Thoracic aorta (tissue), 2 donors: ENCODE measurements around the gene REM2. TPM values are rescaled to one million over a fixed set of nuclear protein-coding genes. Genes with fewer than 3 reads are reported as not detected.

Experiments used
- ATAC-seq: fragments of 150-250 bp; one replicate; pipeline ENCODE4 v1.8.0; 2017; ENCODE audit warnings: low read depth; ENCODE audit not compliant: insufficient number of reproducible peaks, low FRiP score
- DNase-seq: peaks from one replicate; pipeline ENCODE4 v3.0.0-alpha.2; 2020; ENCODE audit warnings: low spot score
- H3K27ac ChIP-seq, 2 donors: fragments of 200-600 bp; sonication (generic); 1 replicate in 1 of 2; 2 replicates in 1 of 2; pipeline ENCODE4 v1.5.1; 2016; ENCODE audit warnings: mild to moderate bottlenecking in 2 of 2, moderate library complexity in 2 of 2
- H3K27me3 ChIP-seq: fragments of 200-600 bp; sonication (generic); replicated peaks from 2 replicates; pipeline ENCODE4 v1.6.0; 2016; ENCODE audit warnings: mild to moderate bottlenecking; ENCODE audit not compliant: insufficient read depth
- H3K36me3 ChIP-seq: fragments of 200-600 bp; sonication (generic); one replicate; pipeline ENCODE4 v1.5.1; 2016
- H3K4me1 ChIP-seq, 2 donors: fragments of 200-600 bp; sonication (generic); 1 replicate in 1 of 2; 2 replicates in 1 of 2; pipeline versions ENCODE4 v1.5.1 to v1.6.0; 2016; ENCODE audit warnings: low read depth in 2 of 2, mild to moderate bottlenecking in 1 of 2; ENCODE audit not compliant: control insufficient read depth in 1 of 2
- H3K4me3 ChIP-seq: fragments of 200-600 bp; sonication (generic); 2 replicates; pipeline ENCODE4 v1.5.1; 2016; ENCODE audit warnings: mild to moderate bottlenecking
- H3K9me3 ChIP-seq: fragments of 200-600 bp; sonication (generic); 2 replicates; pipeline ENCODE4 v1.5.1; 2016
- total RNA-seq, 2 donors: library from RNA; depleted of rRNA; stranded (reverse); fragments of >200 nt; gene quantifications; one replicate each; pipeline versions ENCODE4 v1.1.0 to v1.2.3, GENCODE V29; 2016
- TF ChIP-seq, protein P1 (sequence below): fragments of 200-600 bp; sonication (generic); IDR thresholded peaks from one replicate; pipeline ENCODE4 v1.5.1; 2019; ENCODE audit warnings: antibody characterized with exemption

REM2 gene
- total RNA-seq, 2 donors from 2014 or later, result 0.28 TPM; not detected in 1

DNA sequence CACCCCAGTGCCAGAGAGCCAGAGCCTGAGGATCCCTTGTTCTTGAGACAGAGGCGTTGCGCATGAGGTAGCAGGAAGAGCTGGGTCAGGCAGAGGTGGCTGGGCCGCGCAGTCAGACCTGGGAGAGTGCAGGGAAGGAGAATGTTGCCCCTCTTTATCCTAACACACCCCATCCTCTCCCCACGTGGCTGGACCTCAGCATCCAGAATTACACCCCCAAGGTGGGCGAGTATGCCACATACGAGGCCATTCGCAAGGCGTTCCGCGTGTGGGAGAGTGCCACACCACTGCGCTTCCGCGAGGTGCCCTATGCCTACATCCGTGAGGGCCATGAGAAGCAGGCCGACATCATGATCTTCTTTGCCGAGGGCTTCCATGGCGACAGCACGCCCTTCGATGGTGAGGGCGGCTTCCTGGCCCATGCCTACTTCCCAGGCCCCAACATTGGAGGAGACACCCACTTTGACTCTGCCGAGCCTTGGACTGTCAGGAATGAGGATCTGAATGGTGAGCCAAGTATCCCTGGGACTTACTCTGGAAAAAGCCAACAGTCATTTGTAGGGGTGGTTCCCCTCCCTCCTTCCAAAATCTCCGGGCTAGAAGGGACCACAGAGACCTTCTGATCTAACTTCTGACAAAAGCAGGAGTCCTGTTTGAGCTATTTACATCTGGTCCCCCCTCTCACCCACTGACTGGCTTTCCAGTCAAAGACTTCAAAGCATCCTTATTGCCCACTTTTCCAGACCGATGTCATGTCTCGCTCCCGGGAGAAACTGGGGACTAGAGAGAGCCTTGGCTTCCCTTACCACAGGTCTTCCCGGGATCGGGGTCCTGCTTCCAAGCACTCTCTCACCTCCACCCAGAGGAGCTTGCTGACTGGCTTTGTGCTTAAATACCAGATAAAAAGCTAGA is 40.6 kb upstream of the REM2 start:
- ATAC-seq, result no peak
- DNase-seq, result no peak
- peak overlapping the region in 1 of 2 donors; percentile 12 for H3K27ac ChIP-seq
- no peaks in the 10 kb centered on the region for H3K9me3 ChIP-seq
- TF ChIP-seq, protein P1, sequence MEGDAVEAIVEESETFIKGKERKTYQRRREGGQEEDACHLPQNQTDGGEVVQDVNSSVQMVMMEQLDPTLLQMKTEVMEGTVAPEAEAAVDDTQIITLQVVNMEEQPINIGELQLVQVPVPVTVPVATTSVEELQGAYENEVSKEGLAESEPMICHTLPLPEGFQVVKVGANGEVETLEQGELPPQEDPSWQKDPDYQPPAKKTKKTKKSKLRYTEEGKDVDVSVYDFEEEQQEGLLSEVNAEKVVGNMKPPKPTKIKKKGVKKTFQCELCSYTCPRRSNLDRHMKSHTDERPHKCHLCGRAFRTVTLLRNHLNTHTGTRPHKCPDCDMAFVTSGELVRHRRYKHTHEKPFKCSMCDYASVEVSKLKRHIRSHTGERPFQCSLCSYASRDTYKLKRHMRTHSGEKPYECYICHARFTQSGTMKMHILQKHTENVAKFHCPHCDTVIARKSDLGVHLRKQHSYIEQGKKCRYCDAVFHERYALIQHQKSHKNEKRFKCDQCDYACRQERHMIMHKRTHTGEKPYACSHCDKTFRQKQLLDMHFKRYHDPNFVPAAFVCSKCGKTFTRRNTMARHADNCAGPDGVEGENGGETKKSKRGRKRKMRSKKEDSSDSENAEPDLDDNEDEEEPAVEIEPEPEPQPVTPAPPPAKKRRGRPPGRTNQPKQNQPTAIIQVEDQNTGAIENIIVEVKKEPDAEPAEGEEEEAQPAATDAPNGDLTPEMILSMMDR, result no peak
- H3K4me1 ChIP-seq, result peaks cover 25 to 66% of the 10 kb centered on the region in 2 donors
- H3K36me3 ChIP-seq, result peaks cover 57% of the 10 kb centered on the region
- H3K27me3 ChIP-seq, result no peaks in the 10 kb centered on the region
- no peak overlapping the region for H3K4me3 ChIP-seq

- no peaks in the 10 kb centered on the region for H3K9me3 ChIP-seq
- H3K27me3 ChIP-seq, result no peaks in the 10 kb centered on the region
- H3K4me1 ChIP-seq, result peaks cover 31 to 71% of the 10 kb centered on the region in 2 donors
- peak overlapping the region in 1 of 2 donors; percentile 12 for H3K27ac ChIP-seq
- ATAC-seq, result no peak
- DNase-seq, result no peak
- H3K36me3 ChIP-seq, result peaks cover 57% of the 10 kb centered on the region
- TF ChIP-seq, protein P1, result no peak
- H3K4me3 ChIP-seq, result no peak overlapping the region
Measured at GRCh38 chr14:22843123-22843925, 39.7 kb upstream of the REM2 start.

DNA sequence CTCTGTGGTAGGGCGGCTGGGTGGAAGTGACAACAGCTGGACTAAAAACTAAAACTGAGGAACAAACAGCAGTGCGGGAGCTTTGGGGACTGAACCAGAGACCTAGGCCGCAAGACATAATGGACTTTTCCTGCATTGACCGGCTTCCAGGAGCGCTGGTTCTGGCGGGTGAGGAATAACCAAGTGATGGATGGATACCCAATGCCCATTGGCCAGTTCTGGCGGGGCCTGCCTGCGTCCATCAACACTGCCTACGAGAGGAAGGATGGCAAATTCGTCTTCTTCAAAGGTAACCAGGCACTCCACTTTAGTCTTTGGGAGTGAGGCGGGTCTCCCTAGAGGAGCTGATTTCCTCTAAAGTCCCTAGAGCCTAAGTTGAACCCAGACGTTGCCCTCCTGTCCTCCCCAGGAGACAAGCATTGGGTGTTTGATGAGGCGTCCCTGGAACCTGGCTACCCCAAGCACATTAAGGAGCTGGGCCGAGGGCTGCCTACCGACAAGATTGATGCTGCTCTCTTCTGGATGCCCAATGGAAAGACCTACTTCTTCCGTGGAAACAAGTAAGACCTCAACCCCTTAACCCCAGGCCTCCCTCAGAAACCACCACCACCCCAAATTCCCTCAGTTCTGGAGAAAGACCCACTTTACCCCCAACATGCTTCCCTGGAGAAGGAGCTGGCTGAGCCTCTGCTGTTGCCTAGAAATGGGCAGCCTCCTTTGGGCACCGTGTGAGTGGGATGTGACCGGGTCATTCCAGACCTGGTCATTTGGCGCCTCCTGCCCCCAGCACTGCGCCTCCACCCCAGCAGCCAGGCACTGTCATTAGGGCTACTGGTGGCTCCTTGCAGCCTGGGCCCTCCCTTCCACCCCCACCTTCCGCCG is 38.6 kb upstream of the REM2 start:
- H3K36me3 ChIP-seq, result peaks cover 57% of the 10 kb centered on the region
- peaks cover 32 to 71% of the 10 kb centered on the region in 2 donors for H3K4me1 ChIP-seq

GRCh38 chr14:22845103-22845394 is 38.0 kb upstream of the REM2 start:
- no peak for DNase-seq
- H3K36me3 ChIP-seq, result peaks cover 57% of the 10 kb centered on the region
- no peaks in the 10 kb centered on the region for H3K27me3 ChIP-seq
- H3K9me3 ChIP-seq, result no peaks in the 10 kb centered on the region
- peaks cover 35 to 73% of the 10 kb centered on the region in 2 donors for H3K4me1 ChIP-seq
- H3K4me3 ChIP-seq, result no peak overlapping the region
- peak overlapping the region in 1 of 2 donors; percentile 43 for H3K27ac ChIP-seq
- no peak for ATAC-seq
- TF ChIP-seq, protein P1, result no peak

More for the DNA sequence above, 38.6 kb upstream of the REM2 start:
- H3K9me3 ChIP-seq, result no peaks in the 10 kb centered on the region
- H3K27me3 ChIP-seq, result no peaks in the 10 kb centered on the region
- no peak for ATAC-seq
- no peak overlapping the region for H3K4me3 ChIP-seq
- H3K27ac ChIP-seq, result peak overlapping the region in 1 of 2 donors; percentile 43
- TF ChIP-seq, protein P1, result no peak
- DNase-seq, result no peak
